Mesenchymal stem cell (in vitro differentiated cells and primary cell): Measurements from ENCODE around the gene CPT1B.

Experiments
- DNase-seq: peaks from one replicate; pipeline ENCODE4 v3.0.0-alpha.2; 2013
- H2AFZ ChIP-seq: one replicate; pipeline ENCODE4 v1.6.1; 2013; ENCODE audit warnings: low read depth, mild to moderate bottlenecking, control low read depth, inconsistent platforms, low read length, moderate library complexity
- H2AK5ac ChIP-seq: 2 replicates; pipeline ENCODE4 v1.6.1; 2013; ENCODE audit warnings: low read length, moderate library complexity, mild to moderate bottlenecking, inconsistent platforms; ENCODE audit not compliant: severe bottlenecking
- H2BK120ac ChIP-seq: one replicate; pipeline ENCODE4 v1.6.1; 2013; ENCODE audit warnings: low read depth, mild to moderate bottlenecking, inconsistent platforms, low read length, moderate library complexity
- H2BK12ac ChIP-seq, 2 experiments: one replicate each; pipeline ENCODE4 v1.6.1; 2013; ENCODE audit warnings: inconsistent platforms in 2 of 2, low read length in 2 of 2, mild to moderate bottlenecking in 2 of 2, moderate library complexity in 2 of 2, control low read depth in 1 of 2
- H2BK15ac ChIP-seq: one replicate; pipeline ENCODE4 v1.6.1; 2013; ENCODE audit warnings: mild to moderate bottlenecking, low read depth, inconsistent platforms; ENCODE audit not compliant: poor library complexity, severe bottlenecking
- H2BK5ac ChIP-seq: 2 replicates; pipeline ENCODE4 v1.6.1; 2013; ENCODE audit warnings: low read depth, mild to moderate bottlenecking, low read length, control low read depth, inconsistent platforms; ENCODE audit not compliant: poor library complexity, severe bottlenecking
- H3K14ac ChIP-seq, 2 experiments: one replicate each; pipeline ENCODE4 v1.6.1; 2013; ENCODE audit warnings: inconsistent platforms in 2 of 2, low read length in 2 of 2, control low read depth in 1 of 2, mild to moderate bottlenecking in 1 of 2, moderate library complexity in 1 of 2
- H3K18ac ChIP-seq, 2 experiments: one replicate each; pipeline ENCODE4 v1.6.1; 2013; ENCODE audit warnings: inconsistent platforms in 2 of 2, low read length in 2 of 2, control low read depth in 1 of 2, low read depth in 1 of 2, mild to moderate bottlenecking in 1 of 2
- H3K23ac ChIP-seq, 2 experiments: one replicate each; pipeline ENCODE4 v1.6.1; 2013; ENCODE audit warnings: inconsistent platforms in 2 of 2, low read length in 2 of 2, mild to moderate bottlenecking in 2 of 2, moderate library complexity in 2 of 2, control low read depth in 1 of 2
- H3K27ac ChIP-seq: 2 replicates; pipeline ENCODE4 v1.5.1; 2013; ENCODE audit warnings: mild to moderate bottlenecking, moderate library complexity, low read length, control low read depth, inconsistent platforms; ENCODE audit not compliant: poor library complexity, severe bottlenecking
- H3K27me3 ChIP-seq, 2 experiments: 2 replicates each; pipeline versions ENCODE4 v1.6.1 to v1.7.0; 2013; ENCODE audit warnings: low read length in 2 of 2, mild to moderate bottlenecking in 2 of 2, moderate library complexity in 2 of 2, control low read depth in 1 of 2, inconsistent platforms in 1 of 2; ENCODE audit not compliant: control insufficient read depth in 1 of 2, insufficient read depth in 1 of 2
- H3K36me3 ChIP-seq, 2 experiments: 2 replicates each; pipeline versions ENCODE4 v1.6.1 to v1.7.0; 2013; ENCODE audit warnings: low read length in 2 of 2, control low read depth in 1 of 2, inconsistent platforms in 1 of 2, low read depth in 1 of 2, mild to moderate bottlenecking in 1 of 2; ENCODE audit not compliant: insufficient read depth in 2 of 2, control insufficient read depth in 1 of 2
- H3K4ac ChIP-seq, 2 experiments: one replicate each; pipeline ENCODE4 v1.6.1; 2013; ENCODE audit warnings: inconsistent platforms in 2 of 2, low read length in 2 of 2, mild to moderate bottlenecking in 2 of 2, moderate library complexity in 2 of 2, control low read depth in 1 of 2, low read depth in 1 of 2
- H3K4me1 ChIP-seq: 2 replicates; pipeline ENCODE4 v1.6.1; 2013; ENCODE audit warnings: low read depth, low read length, control low read depth; ENCODE audit not compliant: control insufficient read depth, insufficient read depth
- H3K4me2 ChIP-seq: 2 replicates; pipeline ENCODE4 v1.6.1; 2013; ENCODE audit warnings: low read length, mild to moderate bottlenecking, inconsistent platforms; ENCODE audit not compliant: poor library complexity, severe bottlenecking
- H3K4me3 ChIP-seq, 2 experiments: 2 replicates each; pipeline versions ENCODE4 v1.5.1 to v1.7.0; 2013; ENCODE audit warnings: low read length in 2 of 2, mild to moderate bottlenecking in 2 of 2, control low read depth in 1 of 2, low read depth in 1 of 2; ENCODE audit not compliant: insufficient read depth in 1 of 2
- H3K79me1 ChIP-seq: replicated peaks from 2 replicates; pipeline ENCODE4 v1.6.1; 2013; ENCODE audit warnings: mild to moderate bottlenecking, control low read depth, low read length, inconsistent platforms; ENCODE audit not compliant: poor library complexity, severe bottlenecking
- H3K9ac ChIP-seq: 2 replicates; pipeline ENCODE4 v1.7.0; 2013; ENCODE audit warnings: mild to moderate bottlenecking, low read length, moderate library complexity
- H3K9me3 ChIP-seq: 2 replicates; pipeline ENCODE4 v1.7.0; 2013; ENCODE audit warnings: mild to moderate bottlenecking, low read length; ENCODE audit not compliant: control insufficient read depth
- H4K8ac ChIP-seq: one replicate; pipeline ENCODE4 v1.6.1; 2013; ENCODE audit warnings: inconsistent platforms, mild to moderate bottlenecking, low read length, moderate library complexity
- H4K91ac ChIP-seq: one replicate; pipeline ENCODE4 v1.6.1; 2013; ENCODE audit warnings: mild to moderate bottlenecking, low read length, inconsistent platforms
- WGBS: methylation state at CpG from one replicate; pipeline ENCODE4 v1.1.7; 2013; ENCODE audit warnings: mixed read lengths; 5-methylcytosine and 5-hydroxymethylcytosine counted together

The CPT1B gene

DNA sequence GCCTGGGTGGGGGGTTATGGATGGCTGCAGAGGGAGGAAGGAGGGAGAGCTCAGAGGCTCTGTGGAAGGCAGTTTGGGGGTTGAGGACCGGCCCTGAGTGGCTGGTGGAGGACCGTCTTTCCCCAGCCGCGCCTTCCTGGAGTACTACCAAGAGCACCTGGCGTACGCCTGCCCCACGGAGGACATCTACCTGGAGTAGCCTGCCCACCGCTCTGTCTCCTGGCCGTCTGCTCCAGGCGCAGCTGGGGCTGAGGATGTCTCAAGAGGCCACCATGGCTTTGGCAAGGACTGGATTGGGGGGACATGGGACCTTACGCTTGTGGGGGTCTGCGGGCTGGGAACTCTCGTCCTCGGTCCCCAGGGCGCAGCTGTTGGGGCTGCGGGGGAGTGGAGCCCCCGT is 32.4 kb upstream of the CPT1B start:
- no peak overlapping the region for H2BK120ac ChIP-seq
- no peak overlapping the region for H2AFZ ChIP-seq
- H3K4me2 ChIP-seq = no peak overlapping the region
- no peak overlapping the region for H3K18ac ChIP-seq
- H3K9ac ChIP-seq = no peak overlapping the region
- 87% methylated on average over 17 of the region's 17 CpGs for WGBS
- no peaks in the 10 kb centered on the region for H3K79me1 ChIP-seq
- H4K91ac ChIP-seq = no peak overlapping the region
- H3K36me3 ChIP-seq = peaks cover 0 to 5% of the 10 kb centered on the region in 2 experiments
- H3K9me3 ChIP-seq = no peaks in the 10 kb centered on the region
- DNase-seq = no peak
- no peak overlapping the region for H3K4me3 ChIP-seq
- H2AK5ac ChIP-seq = no peak overlapping the region
- peaks cover 43 to 74% of the 10 kb centered on the region in 2 experiments for H3K27me3 ChIP-seq
- H2BK15ac ChIP-seq = no peak overlapping the region
- H3K4ac ChIP-seq = no peak overlapping the region
- H2BK5ac ChIP-seq = no peak overlapping the region
- no peaks in the 10 kb centered on the region for H3K4me1 ChIP-seq
- H3K23ac ChIP-seq = no peak overlapping the region
- H2BK12ac ChIP-seq = no peak overlapping the region
- no peak overlapping the region for H4K8ac ChIP-seq
- no peak overlapping the region for H3K27ac ChIP-seq
- H3K14ac ChIP-seq = no peak overlapping the region

DNA sequence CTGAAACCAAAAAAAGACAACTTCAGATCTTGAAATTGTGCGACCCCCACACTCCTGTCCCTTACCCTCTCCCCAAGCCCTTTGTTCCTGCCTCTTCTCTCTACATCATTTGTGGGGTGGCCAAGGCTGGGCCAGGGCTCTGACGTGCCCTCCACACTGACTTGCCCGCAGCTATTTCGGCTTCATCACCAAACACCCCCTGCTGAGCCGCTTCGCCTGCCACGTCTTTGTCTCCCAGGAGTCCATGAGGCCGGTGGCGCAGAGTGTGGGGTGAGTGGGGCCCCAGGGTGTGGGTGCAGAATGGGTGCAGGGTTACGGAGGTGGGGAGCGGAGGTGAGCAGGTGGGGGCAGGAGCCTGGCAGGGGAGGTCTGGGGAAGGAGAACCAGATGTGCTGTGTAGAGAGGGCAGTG is 31.8 kb upstream of the CPT1B start:
- H3K18ac ChIP-seq = no peak overlapping the region
- H3K23ac ChIP-seq = no peak overlapping the region
- H4K8ac ChIP-seq = no peak overlapping the region
- H2AK5ac ChIP-seq = no peak overlapping the region
- 86% methylated on average over 11 of the region's 11 CpGs for WGBS
- peaks cover 48 to 79% of the 10 kb centered on the region in 2 experiments for H3K27me3 ChIP-seq
- H3K4me3 ChIP-seq = no peak overlapping the region
- no peak overlapping the region for H2BK5ac ChIP-seq
- H3K27ac ChIP-seq = no peak overlapping the region
- H3K4ac ChIP-seq = no peak overlapping the region
- no peak overlapping the region for H2BK15ac ChIP-seq
- no peaks in the 10 kb centered on the region for H3K79me1 ChIP-seq
- peaks cover 0 to 5% of the 10 kb centered on the region in 2 experiments for H3K36me3 ChIP-seq
- H2BK12ac ChIP-seq = no peak overlapping the region
- no peak for DNase-seq
- no peak overlapping the region for H2AFZ ChIP-seq
- H3K14ac ChIP-seq = peak overlapping the region in 1 of 2 experiments; percentile 5
- no peak overlapping the region for H2BK120ac ChIP-seq
- no peak overlapping the region for H3K9ac ChIP-seq
- no peak overlapping the region for H4K91ac ChIP-seq
- H3K9me3 ChIP-seq = no peaks in the 10 kb centered on the region
- no peaks in the 10 kb centered on the region for H3K4me1 ChIP-seq
- no peak overlapping the region for H3K4me2 ChIP-seq

GRCh38 chr22:50609599-50609998 is 31.4 kb upstream of the CPT1B start:
- Histone ChIP-seq H3K4ac (no peak overlapping the region), H3K4me3 (no peak overlapping the region), H2BK120ac (no peak overlapping the region), H3K4me1 (no peaks in the 10 kb centered on the region), H2BK12ac (no peak overlapping the region), H3K79me1 (no peaks in the 10 kb centered on the region), H2BK5ac (no peak overlapping the region), H3K27ac (no peak overlapping the region), H3K14ac (no peak overlapping the region), H3K18ac (no peak overlapping the region), H3K23ac (no peak overlapping the region), H4K8ac (no peak overlapping the region), H2AK5ac (no peak overlapping the region), H4K91ac (no peak overlapping the region), H3K36me3 (peaks cover 0 to 6% of the 10 kb centered on the region in 2 experiments), H3K27me3 (peaks cover 48 to 84% of the 10 kb centered on the region in 2 experiments), H3K9me3 (no peaks in the 10 kb centered on the region), H2BK15ac (no peak overlapping the region), H2AFZ (no peak overlapping the region), H3K4me2 (no peak overlapping the region), H3K9ac (no peak overlapping the region)
- WGBS = 84% methylated on average over 12 of the region's 12 CpGs
- no peak for DNase-seq

DNA sequence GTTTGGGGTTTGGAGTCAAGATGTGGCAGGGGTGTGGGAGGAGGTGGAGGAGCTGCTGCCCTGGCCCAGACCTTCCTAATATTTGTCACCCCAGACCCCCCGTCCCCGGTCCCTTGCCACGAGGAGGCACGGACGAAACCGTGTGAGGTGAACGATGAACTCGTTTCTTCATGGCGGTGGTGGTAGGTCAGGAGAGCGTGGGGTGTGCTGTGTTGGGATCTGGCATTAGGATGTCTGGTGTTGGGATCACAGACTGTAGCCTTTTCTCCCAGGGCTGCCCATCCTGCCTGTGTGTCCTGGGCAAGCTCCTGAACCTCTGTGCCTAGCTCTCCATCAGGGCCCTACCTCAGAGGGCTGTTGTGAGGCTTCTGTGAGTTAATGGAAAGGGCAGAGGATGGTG is 30.8 kb upstream of the CPT1B start:
- WGBS = 89% methylated on average over 9 of the region's 10 CpGs
- Histone ChIP-seq H3K27me3 (peaks cover 48 to 87% of the 10 kb centered on the region in 2 experiments), H3K9ac (no peak overlapping the region), H4K8ac (no peak overlapping the region), H3K36me3 (peaks cover 0 to 11% of the 10 kb centered on the region in 2 experiments), H2BK120ac (no peak overlapping the region), H2AK5ac (no peak overlapping the region), H4K91ac (no peak overlapping the region), H3K14ac (peak overlapping the region in 1 of 2 experiments; percentile 64), H2BK12ac (no peak overlapping the region), H3K27ac (no peak overlapping the region), H3K4me3 (no peak overlapping the region), H2BK5ac (no peak overlapping the region), H3K9me3 (no peaks in the 10 kb centered on the region), H3K4ac (no peak overlapping the region), H3K4me1 (no peaks in the 10 kb centered on the region), H3K23ac (no peak overlapping the region), H3K18ac (no peak overlapping the region), H2AFZ (no peak overlapping the region), H2BK15ac (no peak overlapping the region), H3K4me2 (no peak overlapping the region), H3K79me1 (no peaks in the 10 kb centered on the region)
- DNase-seq = no peak
